HepG2 (cell line): ENCODE measurements around the gene SLC29A3. TPM values are rescaled to one million over a fixed set of nuclear protein-coding genes. Genes with fewer than 3 reads are reported as not detected.

Experiments used
- DMTF1 ChIP-seq: sonication (generic); formaldehyde crosslinking; IDR thresholded peaks from 2 replicates; pipeline ENCODE4 v1.4.0; 2020; ENCODE audit warnings: mild to moderate bottlenecking, missing genetic modification reagents
- GABPB1 ChIP-seq: IDR thresholded peaks from 2 replicates; pipeline ENCODE4 v1.6.1; 2016; ENCODE audit warnings: mild to moderate bottlenecking, missing genetic modification reagents, moderate library complexity, missing compliant biosample characterization
- KDM5A ChIP-seq: fragments of 200-600 bp; sonication (generic); IDR thresholded peaks from 2 replicates; pipeline ENCODE4 v1.7.0; 2018; ENCODE audit warnings: antibody characterized with exemption, mild to moderate bottlenecking, low read length, borderline replicate concordance
- PBX2 ChIP-seq: IDR thresholded peaks from 2 replicates; pipeline ENCODE4 v1.6.1; 2016; ENCODE audit warnings: control low read depth
- RAD21 ChIP-seq: fragments of 450-650 bp; formaldehyde crosslinking; IDR thresholded peaks from 2 replicates; pipeline ENCODE4 v1.5.0; 2020; ENCODE audit warnings: mild to moderate bottlenecking
- REST ChIP-seq, 2 experiments: IDR thresholded peaks; 2 replicates each; pipeline ENCODE4 v1.6.1; 2011 to 2012; ENCODE audit warnings: low read length in 2 of 2, borderline replicate concordance in 1 of 2, low read depth in 1 of 2, mild to moderate bottlenecking in 1 of 2, moderate library complexity in 1 of 2
- SATB2 ChIP-seq: sonication (generic); formaldehyde crosslinking; IDR thresholded peaks from 2 replicates; pipeline ENCODE4 v1.5.0; 2020; ENCODE audit warnings: missing genetic modification reagents
- SIX4 ChIP-seq: sonication (generic); formaldehyde crosslinking; IDR thresholded peaks from 2 replicates; pipeline ENCODE4 v1.4.0; 2020; ENCODE audit warnings: missing genetic modification reagents
- SOX13 ChIP-seq, 3 experiments: fragments of 450-650 bp in 1 of 3; sonication (generic) in 1 of 3; formaldehyde crosslinking in 1 of 3; IDR thresholded peaks in 2 of 3; conservative IDR thresholded peaks in 1 of 3; 2 replicates each; pipeline versions ENCODE4 v1.5.0 to v1.6.1; 2016 to 2020; ENCODE audit warnings: antibody characterized with exemption in 1 of 3, mild to moderate bottlenecking in 1 of 3, missing compliant biosample characterization in 1 of 3, missing genetic modification reagents in 1 of 3, moderate library complexity in 1 of 3
- TBX3 ChIP-seq: fragments of 450-650 bp; IDR thresholded peaks from 2 replicates; pipeline ENCODE4 v1.6.1; 2017; ENCODE audit warnings: antibody characterized with exemption, mild to moderate bottlenecking, inconsistent platforms, borderline replicate concordance
- TGIF2 ChIP-seq: IDR thresholded peaks from 2 replicates; pipeline ENCODE4 v1.6.1; 2016; ENCODE audit warnings: control low read depth, missing compliant biosample characterization
- ZBTB40 ChIP-seq, 2 experiments: fragments of 450-650 bp in 1 of 2; sonication (generic) in 1 of 2; formaldehyde crosslinking in 1 of 2; IDR thresholded peaks; 2 replicates each; pipeline versions ENCODE4 v1.6.1 to v1.8.0; 2016 to 2022; ENCODE audit warnings: antibody characterized with exemption in 1 of 2, mild to moderate bottlenecking in 1 of 2, missing genetic modification reagents in 1 of 2
- polyA plus RNA-seq, 8 experiments: library from polyadenylated mRNA; depleted of rRNA in 3 of 8; stranded (reverse) in 7 of 8; unstranded in 1 of 8; fragments of >200 nt; fragmentation: Illumina TruSeq in 4 of 8; extraction: Trizol in 4 of 8; gene quantifications; 2 replicates each; pipeline versions ENCODE4 v1.2.1 to v1.2.3, GENCODE V29; 2011 to 2016; ENCODE audit warnings: low read depth in 4 of 8, missing spikeins in 1 of 8, mixed read lengths in 1 of 8; ENCODE audit not compliant: insufficient read depth in 1 of 8
- total RNA-seq, 5 experiments: library from RNA; depleted of rRNA; stranded (reverse); fragments of >200 nt; fragmentation: Illumina TruSeq; extraction: Trizol; gene quantifications; 2 replicates each; pipeline ENCODE4 v1.2.3, GENCODE V29; 2016; ENCODE audit warnings: low read depth in 1 of 5

SLC29A3 gene
- total and polyA plus RNA-seq, 2 of the 13 experiments (the other 11 are each of a cell fraction or from before 2014, with no cell fraction given) = 8.6 to 11.8 TPM

- TF ChIP-seq ZBTB40 (IDR thresholded peaks at IDR 0.05) (no peak), ZBTB40 (CRISPR knock-in tag; IDR thresholded peaks at IDR 0.05) (no peak), PBX2 (CRISPR knock-in tag) (no peak), TGIF2 (CRISPR knock-in tag) (0 out of 2 replicates have a peak, but pooled peaks have one; percentile 66), SOX13 (IDR thresholded peaks at IDR 0.05) (no peak), SOX13 (CRISPR knock-in tag; conservative IDR thresholded peaks at IDR 0.05 in 1 of 2, IDR thresholded peaks at IDR 0.05 in 1 of 2) (peak in 1 of 2 experiments; percentile 54; a peak in 2 of 4 replicates), DMTF1 (no peak), GABPB1 (CRISPR knock-in tag) (no peak), SATB2 (CRISPR knock-in tag) (no peak), SIX4 (no peak), TBX3 (peak; percentile 78; the same call in 1 of the 2 replicates), REST (IDR thresholded peaks at IDR 0.05; ENCODE audit: borderline replicate concordance in 1 of 2, low read depth in 1 of 2, low read length in 2 of 2) (no peak), RAD21 (CRISPR knock-in tag) (no peak; the same call in 1 of the 2 replicates), KDM5A (no peak)
Observed at GRCh38 chr10:71343392-71343773, 24.3 kb downstream of the SLC29A3 start (continued).
